HEK293T (cell line): ENCODE data around the gene ZNF200.

Source experiments
- CTCF ChIA-PET: fragments of 350-600 bp; formaldehyde crosslinking; extraction: SDS; loops from one replicate; lab custom pipeline; 2021; ENCODE audit warnings: antibody characterized with exemption, inconsistent platforms; lab: Yijun Ruan, JAX
- POLR2A ChIA-PET: fragments of 350-600 bp; formaldehyde crosslinking; extraction: SDS; loops from one replicate; lab custom pipeline; 2020; ENCODE audit warnings: antibody characterized with exemption, inconsistent platforms; lab: Yijun Ruan, JAX
- DNase-seq: peaks from one replicate; pipeline ENCODE4 v3.0.0; 2012; ENCODE audit warnings: mixed read lengths; ENCODE audit errors: extremely low spot score
- ARNT ChIP-seq: fragments of 450-650 bp; IDR thresholded peaks from 2 replicates; pipeline ENCODE4 v1.6.1; 2017; ENCODE audit warnings: mild to moderate bottlenecking
- BHLHE40 ChIP-seq: fragments of 450-650 bp; IDR thresholded peaks from 2 replicates; pipeline ENCODE4 v1.6.1; 2016; ENCODE audit warnings: mild to moderate bottlenecking, moderate library complexity, borderline replicate concordance
- CTBP1 ChIP-seq: fragments of 450-650 bp; IDR thresholded peaks from 2 replicates; pipeline ENCODE4 v1.6.1; 2016; ENCODE audit warnings: borderline replicate concordance
- ELF4 ChIP-seq: fragments of 450-650 bp; IDR thresholded peaks from 2 replicates; pipeline ENCODE4 v1.6.1; 2017; ENCODE audit warnings: antibody characterized with exemption
- FOXA1 ChIP-seq: fragments of 450-650 bp; IDR thresholded peaks from 2 replicates; pipeline ENCODE4 v1.6.1; 2016; ENCODE audit warnings: mild to moderate bottlenecking
- FOXK2 ChIP-seq: fragments of 450-650 bp; IDR thresholded peaks from 2 replicates; pipeline ENCODE4 v1.6.1; 2016; ENCODE audit warnings: mild to moderate bottlenecking
- FOXM1 ChIP-seq: fragments of 450-650 bp; IDR thresholded peaks from 2 replicates; pipeline ENCODE4 v1.6.1; 2017; ENCODE audit warnings: mild to moderate bottlenecking, borderline replicate concordance
- HDGF ChIP-seq: fragments of 450-650 bp; IDR thresholded peaks from 2 replicates; pipeline ENCODE4 v1.6.1; 2017; ENCODE audit warnings: antibody characterized with exemption, borderline replicate concordance
- L3MBTL2 ChIP-seq: fragments of 450-650 bp; conservative IDR thresholded peaks from 2 replicates; pipeline ENCODE4 v1.6.1; 2016; ENCODE audit warnings: mild to moderate bottlenecking
- LEF1 ChIP-seq: fragments of 450-650 bp; IDR thresholded peaks from 2 replicates; pipeline ENCODE4 v1.6.1; 2017; ENCODE audit warnings: mild to moderate bottlenecking, borderline replicate concordance
- NFRKB ChIP-seq: fragments of 450-650 bp; IDR thresholded peaks from 2 replicates; pipeline ENCODE4 v1.6.1; 2016; ENCODE audit warnings: mild to moderate bottlenecking, moderate library complexity
- SP1 ChIP-seq: fragments of 450-650 bp; IDR thresholded peaks from 2 replicates; pipeline ENCODE4 v1.6.1; 2017
- SUZ12 ChIP-seq: fragments of 450-650 bp; IDR thresholded peaks from 2 replicates; pipeline ENCODE4 v1.6.1; 2016; ENCODE audit warnings: mild to moderate bottlenecking
- TARDBP ChIP-seq: fragments of 450-650 bp; IDR thresholded peaks from 2 replicates; pipeline ENCODE4 v1.6.1; 2016
- ZNF384 ChIP-seq: fragments of 450-650 bp; IDR thresholded peaks from 2 replicates; pipeline ENCODE4 v1.6.1; 2016
- TF ChIP-seq, protein P1 (sequence below): fragments of 450-650 bp; IDR thresholded peaks from 2 replicates; pipeline ENCODE4 v1.6.1; 2016

Gene ZNF200

GRCh38 chr16:3256146-3256865 lies 21.3 kb upstream of the ZNF200 start, which contains the start of gene MEFV:
Gene MEFV, minus strand, starts transcription at chr16:3256633. Its CDS starts 46 bp downstream, at chr16:3256587.
- ChIA-PET CTCF (no interaction called here), POLR2A (interaction anchor here (0.9 to 1.1 kb wide), 2 partner anchors 8 to 26 kb away, joined by 3 to 4 read pairs; partner anchors contain the start of gene ZNF263)
- TF ChIP-seq FOXM1 (no peak), BHLHE40 (no peak), LEF1 (no peak), NFRKB (no peak), TARDBP (no peak)
- TF ChIP-seq, protein P1, sequence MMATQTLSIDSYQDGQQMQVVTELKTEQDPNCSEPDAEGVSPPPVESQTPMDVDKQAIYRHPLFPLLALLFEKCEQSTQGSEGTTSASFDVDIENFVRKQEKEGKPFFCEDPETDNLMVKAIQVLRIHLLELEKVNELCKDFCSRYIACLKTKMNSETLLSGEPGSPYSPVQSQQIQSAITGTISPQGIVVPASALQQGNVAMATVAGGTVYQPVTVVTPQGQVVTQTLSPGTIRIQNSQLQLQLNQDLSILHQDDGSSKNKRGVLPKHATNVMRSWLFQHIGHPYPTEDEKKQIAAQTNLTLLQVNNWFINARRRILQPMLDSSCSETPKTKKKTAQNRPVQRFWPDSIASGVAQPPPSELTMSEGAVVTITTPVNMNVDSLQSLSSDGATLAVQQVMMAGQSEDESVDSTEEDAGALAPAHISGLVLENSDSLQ = no peak
- no peak for DNase-seq

- TF ChIP-seq FOXM1 = no peak
- no peak for TF ChIP-seq BHLHE40
- no peak for TF ChIP-seq TARDBP
- TF ChIP-seq L3MBTL2 = no peak
- no peak for TF ChIP-seq SP1
- no peak for TF ChIP-seq CTBP1
- TF ChIP-seq ZNF384 = no peak
- TF ChIP-seq NFRKB = no peak
- TF ChIP-seq ELF4 = no peak
- no peak for TF ChIP-seq FOXK2
- TF ChIP-seq, protein P1 = no peak
- ChIA-PET CTCF (interaction anchor here (0.5 to 1.1 kb wide), 2 partner anchors 12 to 283 kb away, joined by 4 to 5 read pairs; no protein-coding TSS in a partner anchor), POLR2A (interaction anchor here (1.0 kb wide), 1 partner anchor 9 kb away, joined by 3 read pairs; no protein-coding TSS in a partner anchor)
- no peak for DNase-seq
Measured at GRCh38 chr16:3254309-3254708, 19.4 kb upstream of the ZNF200 start.

GRCh38 chr16:3252967-3253366 lies 18.0 kb upstream of the ZNF200 start:
- POLR2A ChIA-PET = no interaction called here
- CTCF ChIA-PET = interaction anchor here (0.6 to 1.1 kb wide), 2 partner anchors 13 to 54 kb away, joined by 3 to 5 read pairs; no protein-coding TSS in a partner anchor
- TF ChIP-seq FOXK2 (no peak), FOXA1 (no peak), SUZ12 (no peak), ELF4 (no peak), FOXM1 (no peak), ARNT (no peak), TARDBP (no peak), LEF1 (no peak), NFRKB (no peak), L3MBTL2 (no peak), ZNF384 (no peak), HDGF (no peak), CTBP1 (no peak), BHLHE40 (no peak), SP1 (no peak)
- TF ChIP-seq, protein P1 = no peak
- no peak for DNase-seq

DNA sequence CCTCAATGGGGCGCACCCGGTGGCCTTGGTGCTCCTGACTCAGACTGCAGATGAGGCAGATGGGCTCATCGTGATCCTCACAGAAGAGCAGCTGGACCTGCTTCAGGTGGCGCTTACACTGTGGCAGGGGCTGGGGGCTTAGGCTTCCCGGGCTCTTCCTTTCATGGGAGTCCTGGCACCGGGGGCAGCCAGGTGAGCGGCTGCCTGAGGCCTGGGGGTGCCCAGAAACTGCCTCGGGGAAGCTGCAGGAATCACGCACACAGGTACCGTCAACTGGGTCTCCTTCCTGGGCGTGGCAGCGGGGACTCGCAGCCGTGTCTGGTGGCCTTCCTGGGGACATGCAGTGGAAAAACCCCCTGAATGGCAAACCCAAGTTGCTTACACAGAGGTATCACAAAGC lies 14.5 kb upstream of the ZNF200 start:
- ChIA-PET CTCF (no interaction called here), POLR2A (no interaction called here)
- TF ChIP-seq NFRKB (no peak), ARNT (no peak), FOXM1 (no peak)
- no peak for DNase-seq

- CTCF ChIA-PET = no interaction called here
- POLR2A ChIA-PET = interaction anchor here (1.3 kb wide), 1 partner anchor 34 kb away, joined by 5 read pairs; the partner anchor contains the start of gene ZNF263
- DNase-seq = no peak
- TF ChIP-seq, protein P1 = no peak
- no peak for TF ChIP-seq HDGF
- TF ChIP-seq ELF4 = no peak
- no peak for TF ChIP-seq SP1
- TF ChIP-seq TARDBP = no peak
- TF ChIP-seq LEF1 = no peak
- TF ChIP-seq FOXM1 = no peak
- no peak for TF ChIP-seq FOXA1
- TF ChIP-seq ARNT = no peak
- no peak for TF ChIP-seq SUZ12
- no peak for TF ChIP-seq CTBP1
- TF ChIP-seq BHLHE40 = no peak
- TF ChIP-seq ZNF384 = no peak
Measured at GRCh38 chr16:3249020-3249419, 14.1 kb upstream of the ZNF200 start.
